ENCODE data around the gene ST3GAL5.

ST3GAL5 gene

GRCh38 chr2:85843543-85843942 lies 45.2 kb downstream of the ST3GAL5 start:
- no peaks in the 10 kb centered on the region for H3K9me3 ChIP-seq (ENCODE audit: insufficient read depth, low read length, severe bottlenecking)
- no peaks in the 10 kb centered on the region for H4K20me1 ChIP-seq (ENCODE audit: insufficient read depth, low read length)
- ATAC-seq (ENCODE audit: insufficient read depth, low read depth) (no peak), DNase-seq (peak; percentile 39)
- TF ChIP-seq EZH2 (IDR thresholded peaks at IDR 0.05; ENCODE audit: borderline replicate concordance, low read depth, low read length, severe bottlenecking) (no peak), CTCF (IDR thresholded peaks at IDR 0.05; ENCODE audit: borderline replicate concordance, extremely low read depth, low read length, poor library complexity, severe bottlenecking) (peak; percentile 64)
- H2AFZ ChIP-seq (ENCODE audit: low read depth, low read length) = no peak overlapping the region
- peaks cover 51% of the 10 kb centered on the region for H3K36me3 ChIP-seq (ENCODE audit: insufficient read depth, low read length)
- H3K4me3 ChIP-seq (ENCODE audit: low read depth in 1 of 2, low read length in 2 of 2) = no peak overlapping the region
- no peaks in the 10 kb centered on the region for H3K27me3 ChIP-seq (ENCODE audit: insufficient read depth, low read length, poor library complexity)
- no peak overlapping the region for H3K4me2 ChIP-seq (ENCODE audit: insufficient read depth, low read length)
- H3K4me1 ChIP-seq (ENCODE audit: insufficient read depth, low read length) = no peaks in the 10 kb centered on the region
- H3K79me2 ChIP-seq (ENCODE audit: insufficient read depth, low read length) = no peaks in the 10 kb centered on the region
- H3K27ac ChIP-seq (ENCODE audit: low read length) = no peak overlapping the region
- H3K9ac ChIP-seq (ENCODE audit: low read depth, low read length) = no peak overlapping the region

- TF ChIP-seq CTCF (IDR thresholded peaks at IDR 0.05; ENCODE audit: borderline replicate concordance, extremely low read depth, low read length, poor library complexity, severe bottlenecking) (no peak), EZH2 (IDR thresholded peaks at IDR 0.05; ENCODE audit: borderline replicate concordance, low read depth, low read length, severe bottlenecking) (no peak)
- Histone ChIP-seq H3K4me3 (ENCODE audit: low read depth in 1 of 2, low read length in 2 of 2) (no peak overlapping the region), H3K9me3 (ENCODE audit: insufficient read depth, low read length, severe bottlenecking) (no peaks in the 10 kb centered on the region), H4K20me1 (ENCODE audit: insufficient read depth, low read length) (no peaks in the 10 kb centered on the region), H3K27ac (ENCODE audit: low read length) (no peak overlapping the region), H3K4me2 (ENCODE audit: insufficient read depth, low read length) (no peak overlapping the region), H3K79me2 (ENCODE audit: insufficient read depth, low read length) (no peaks in the 10 kb centered on the region), H3K27me3 (ENCODE audit: insufficient read depth, low read length, poor library complexity) (no peaks in the 10 kb centered on the region), H3K9ac (ENCODE audit: low read depth, low read length) (no peak overlapping the region), H3K4me1 (ENCODE audit: insufficient read depth, low read length) (no peaks in the 10 kb centered on the region), H3K36me3 (ENCODE audit: insufficient read depth, low read length) (peaks cover 29% of the 10 kb centered on the region), H2AFZ (ENCODE audit: low read depth, low read length) (no peak overlapping the region)
- DNase-seq (no peak), ATAC-seq (ENCODE audit: insufficient read depth, low read depth) (no peak)
These were observed 48.7 kb downstream of the ST3GAL5 start for GRCh38 chr2:85840091-85840490.

- Histone ChIP-seq H3K4me3 (ENCODE audit: low read depth in 1 of 2, low read length in 2 of 2) (no peak overlapping the region), H3K9me3 (ENCODE audit: insufficient read depth, low read length, severe bottlenecking) (no peaks in the 10 kb centered on the region), H3K4me1 (ENCODE audit: insufficient read depth, low read length) (no peaks in the 10 kb centered on the region), H3K27me3 (ENCODE audit: insufficient read depth, low read length, poor library complexity) (no peaks in the 10 kb centered on the region), H2AFZ (ENCODE audit: low read depth, low read length) (no peak overlapping the region), H3K9ac (ENCODE audit: low read depth, low read length) (no peak overlapping the region), H3K79me2 (ENCODE audit: insufficient read depth, low read length) (no peaks in the 10 kb centered on the region), H3K36me3 (ENCODE audit: insufficient read depth, low read length) (peaks cover 23% of the 10 kb centered on the region), H3K27ac (ENCODE audit: low read length) (no peak overlapping the region), H4K20me1 (ENCODE audit: insufficient read depth, low read length) (no peaks in the 10 kb centered on the region), H3K4me2 (ENCODE audit: insufficient read depth, low read length) (no peak overlapping the region)
- TF ChIP-seq CTCF (IDR thresholded peaks at IDR 0.05; ENCODE audit: borderline replicate concordance, extremely low read depth, low read length, poor library complexity, severe bottlenecking) (no peak), EZH2 (IDR thresholded peaks at IDR 0.05; ENCODE audit: borderline replicate concordance, low read depth, low read length, severe bottlenecking) (no peak)
- ATAC-seq (ENCODE audit: insufficient read depth, low read depth) (no peak), DNase-seq (no peak)
These were observed 49.3 kb downstream of the ST3GAL5 start for GRCh38 chr2:85839461-85839860.

- Histone ChIP-seq H3K4me2 (ENCODE audit: insufficient read depth, low read length) (no peak overlapping the region), H2AFZ (ENCODE audit: low read depth, low read length) (no peak overlapping the region), H3K4me1 (ENCODE audit: insufficient read depth, low read length) (no peaks in the 10 kb centered on the region), H3K27ac (ENCODE audit: low read length) (no peak overlapping the region), H4K20me1 (ENCODE audit: insufficient read depth, low read length) (no peaks in the 10 kb centered on the region), H3K27me3 (ENCODE audit: insufficient read depth, low read length, poor library complexity) (no peaks in the 10 kb centered on the region), H3K79me2 (ENCODE audit: insufficient read depth, low read length) (no peaks in the 10 kb centered on the region), H3K36me3 (ENCODE audit: insufficient read depth, low read length) (peaks cover 15% of the 10 kb centered on the region), H3K9me3 (ENCODE audit: insufficient read depth, low read length, severe bottlenecking) (no peaks in the 10 kb centered on the region), H3K4me3 (ENCODE audit: low read depth in 1 of 2, low read length in 2 of 2) (no peak overlapping the region), H3K9ac (ENCODE audit: low read depth, low read length) (no peak overlapping the region)
- TF ChIP-seq EZH2 (IDR thresholded peaks at IDR 0.05; ENCODE audit: borderline replicate concordance, low read depth, low read length, severe bottlenecking) = no peak
- no peak for TF ChIP-seq CTCF (IDR thresholded peaks at IDR 0.05; ENCODE audit: borderline replicate concordance, extremely low read depth, low read length, poor library complexity, severe bottlenecking)
- DNase-seq (no peak), ATAC-seq (ENCODE audit: insufficient read depth, low read depth) (no peak)
These were observed 50.1 kb downstream of the ST3GAL5 start for GRCh38 chr2:85838641-85839040.
